Islet precursor cell (in vitro differentiated cells): ENCODE results near the gene DPYD.

Experiments
- DNase-seq: peaks from one replicate; pipeline ENCODE4 v3.0.0-alpha.2; 2018

Gene DPYD

GRCh38 chr1:97120806-97121205, 800.0 kb downstream of the DPYD start:
- no peak for DNase-seq

GRCh38 chr1:97119260-97120158, 801.3 kb downstream of the DPYD start:
- no peak for DNase-seq

- no peak for DNase-seq
Observed at GRCh38 chr1:97114842-97115241, 806.0 kb downstream of the DPYD start.

GRCh38 chr1:97112442-97112841, 808.4 kb downstream of the DPYD start:
- DNase-seq: no peak

- DNase-seq: no peak
Observed at GRCh38 chr1:97108179-97108578, 812.7 kb downstream of the DPYD start.

GRCh38 chr1:97105531-97105930, 815.3 kb downstream of the DPYD start:
- no peak for DNase-seq

GRCh38 chr1:97101509-97101908, 819.3 kb downstream of the DPYD start:
- no peak for DNase-seq

- DNase-seq: no peak
Observed at GRCh38 chr1:97097404-97097925, 823.4 kb downstream of the DPYD start.

- no peak for DNase-seq
Observed at GRCh38 chr1:97095764-97096163, 825.1 kb downstream of the DPYD start.

- DNase-seq: no peak
Observed at GRCh38 chr1:97094247-97094972, 826.4 kb downstream of the DPYD start.

- DNase-seq: no peak
Observed at GRCh38 chr1:97093741-97094140, 827.1 kb downstream of the DPYD start.

GRCh38 chr1:97092824-97093223, 828.0 kb downstream of the DPYD start:
- DNase-seq: no peak

- no peak for DNase-seq
Observed at GRCh38 chr1:97091679-97092078, 829.2 kb downstream of the DPYD start.

GRCh38 chr1:97091263-97091662, 829.6 kb downstream of the DPYD start:
- DNase-seq: no peak

- no peak for DNase-seq
Observed at GRCh38 chr1:97090725-97091124, 830.1 kb downstream of the DPYD start.

GRCh38 chr1:97089173-97089572, 831.7 kb downstream of the DPYD start:
- no peak for DNase-seq

- no peak for DNase-seq
Observed at GRCh38 chr1:97088391-97088790, 832.4 kb downstream of the DPYD start.

- no peak for DNase-seq
Observed at GRCh38 chr1:97084546-97084945, 836.3 kb downstream of the DPYD start.

- no peak for DNase-seq
Observed at GRCh38 chr1:97082160-97082848, 838.5 kb downstream of the DPYD start.

GRCh38 chr1:97078872-97079271, 842.0 kb downstream of the DPYD start:
- no peak for DNase-seq

GRCh38 chr1:97077221-97077620, 843.6 kb downstream of the DPYD start:
- no peak for DNase-seq

- no peak for DNase-seq
Observed at GRCh38 chr1:97074771-97075170, 846.1 kb downstream of the DPYD start.

GRCh38 chr1:97073936-97074335, 846.9 kb downstream of the DPYD start:
- DNase-seq: no peak
